Panc1 (cell line): ENCODE results near the gene COPS8. TPM values are rescaled to one million over a fixed set of nuclear protein-coding genes. Genes with fewer than 3 reads are reported as not detected.

Experiments used
- ATAC-seq: fragments of 200-7000 bp; cut with Tn5 transposase; 2 replicates; pipeline ENCODE4 v1.9.1; 2020; ENCODE audit warnings: mild to moderate bottlenecking, moderate library complexity
- BruUV-seq: library from RNA; stranded (reverse); fragments of 400-500 nt; replicated peaks from 2 replicates; lab custom pipeline; 2021; lab: Mats Ljungman, UMichigan
- CTCF ChIA-PET: fragments of 300-600 bp; sonication (Branson Sonifier 250); formaldehyde crosslinking; loops from one replicate; lab custom pipeline; 2022; ENCODE audit warnings: antibody characterized with exemption; lab: Charles Lee
- POLR2A ChIA-PET: fragments of 300-600 bp; sonication (Branson Sonifier 250); formaldehyde crosslinking; loops from one replicate; lab custom pipeline; 2022; ENCODE audit warnings: antibody characterized with exemption; lab: Charles Lee
- DNase-seq: peaks from one replicate; pipeline ENCODE4 v3.0.0-alpha.2; 2010; ENCODE audit warnings: low read depth, low spot score
- H3K27ac ChIP-seq: 2 replicates; pipeline ENCODE4 v1.5.1; 2011; ENCODE audit warnings: mild to moderate bottlenecking, low read length, inconsistent platforms
- H3K27me3 ChIP-seq: fragments of 200-500 bp; sonication (Bioruptor generic); 2 replicates; pipeline ENCODE4 v1.6.0; 2014; ENCODE audit warnings: low read length, inconsistent platforms; ENCODE audit not compliant: control insufficient read depth, insufficient read depth
- H3K36me3 ChIP-seq: fragments of 200-500 bp; sonication (Bioruptor generic); 2 replicates; pipeline ENCODE4 v1.5.1; 2014; ENCODE audit warnings: inconsistent platforms, mild to moderate bottlenecking, low read length, moderate library complexity; ENCODE audit not compliant: control insufficient read depth, insufficient read depth
- H3K4me1 ChIP-seq: 2 replicates; pipeline ENCODE4 v1.5.1; 2011; ENCODE audit warnings: inconsistent platforms, mild to moderate bottlenecking, low read length, moderate library complexity; ENCODE audit not compliant: control insufficient read depth, insufficient read depth
- H3K4me3 ChIP-seq, 2 experiments: 2 replicates each; pipeline ENCODE4 v1.5.1; 2011 to 2012; ENCODE audit warnings: low read depth in 2 of 2, low read length in 2 of 2, mild to moderate bottlenecking in 2 of 2, inconsistent platforms in 1 of 2, moderate library complexity in 1 of 2
- H3K9me3 ChIP-seq: fragments of 200-500 bp; sonication (Bioruptor generic); 2 replicates; pipeline ENCODE4 v1.5.1; 2014; ENCODE audit warnings: low read depth, mild to moderate bottlenecking, inconsistent platforms, low read length, moderate library complexity; ENCODE audit not compliant: control insufficient read depth, insufficient read depth
- CTCF ChIP-seq: fragments of 450-650 bp; IDR thresholded peaks from 2 replicates; pipeline ENCODE4 v1.5.1; 2017; ENCODE audit warnings: mild to moderate bottlenecking
- POLR2AphosphoS5 ChIP-seq: IDR thresholded peaks from 2 replicates; pipeline ENCODE4 v1.6.1; 2012; ENCODE audit warnings: mild to moderate bottlenecking, low read depth, low read length, moderate library complexity
- REST ChIP-seq, 2 experiments: IDR thresholded peaks; 2 replicates each; pipeline ENCODE4 v1.6.1; 2011 to 2012; ENCODE audit warnings: low read depth in 2 of 2, control low read depth in 1 of 2, low read length in 1 of 2, mild to moderate bottlenecking in 1 of 2, moderate library complexity in 1 of 2; ENCODE audit not compliant: insufficient read depth in 1 of 2
- SIN3A ChIP-seq: IDR thresholded peaks from 2 replicates; pipeline ENCODE4 v1.6.1; 2012; ENCODE audit warnings: low read depth, mild to moderate bottlenecking, low read length, moderate library complexity, borderline replicate concordance; ENCODE audit not compliant: insufficient read depth
- TCF7L2 ChIP-seq: IDR thresholded peaks from 2 replicates; pipeline ENCODE4 v1.6.1; 2011; ENCODE audit warnings: mild to moderate bottlenecking, low read depth, low read length, inconsistent platforms
- in situ Hi-C: cut with HindIII; loops from 2 replicates; pipeline ENCODE4 v1.10.0; 2016; ENCODE audit warnings: low sequenced_read_pairs, low pct_unique_long_range_greater_than_20kb
- intact Hi-C: fragments of 100-400 bp; cut with micrococcal nuclease; formaldehyde crosslinking; loops from one replicate; pipeline ENCODE4 v1.10.0; 2022; ENCODE audit not compliant: unreplicated experiment
- total RNA-seq: library from RNA; stranded (reverse); gene quantifications from one replicate; pipeline ENCODE4 v1.2.1, GENCODE V29; 2021; ENCODE audit not compliant: unreplicated experiment

The COPS8 gene
- total RNA-seq, 1 experiment from 2014 or later = 57.9 TPM

GRCh38 chr2:237140689-237141285 lies 55.1 kb downstream of the COPS8 start:
- no peaks in the 10 kb centered on the region for H3K27me3 ChIP-seq
- ChIA-PET CTCF (no interaction called here), POLR2A (no interaction called here)
- DNase-seq = no peak
- intact Hi-C loops (no loop called here), in situ Hi-C loops (no loop called here)
- peaks cover 7% of the 10 kb centered on the region; the same call in 1 of the 2 replicates for H3K9me3 ChIP-seq
- no peak overlapping the region for H3K4me3 ChIP-seq
- no peaks in the 10 kb centered on the region for H3K4me1 ChIP-seq
- no peak for ATAC-seq
- no TSS peak for BruUV-seq
- TF ChIP-seq TCF7L2 = no peak
- TF ChIP-seq CTCF = no peak
- TF ChIP-seq SIN3A = no peak
- TF ChIP-seq POLR2AphosphoS5 = no peak
- no peak for TF ChIP-seq REST (IDR thresholded peaks at IDR 0.05; ENCODE audit: insufficient read depth in 1 of 2, low read depth in 2 of 2, low read length in 1 of 2)
- H3K27ac ChIP-seq = no peak overlapping the region
- H3K36me3 ChIP-seq = no peaks in the 10 kb centered on the region

- in situ Hi-C loops (no loop called here), intact Hi-C loops (no loop called here)
- Histone ChIP-seq H3K27me3 (no peaks in the 10 kb centered on the region), H3K4me1 (no peaks in the 10 kb centered on the region), H3K4me3 (no peak overlapping the region), H3K27ac (no peak overlapping the region), H3K36me3 (no peaks in the 10 kb centered on the region), H3K9me3 (peaks cover 15% of the 10 kb centered on the region; the same call in 1 of the 2 replicates)
- CTCF ChIA-PET = no interaction called here
- POLR2A ChIA-PET = no interaction called here
- DNase-seq (no peak), ATAC-seq (no peak)
- TF ChIP-seq CTCF (no peak), POLR2AphosphoS5 (no peak), SIN3A (no peak), REST (IDR thresholded peaks at IDR 0.05; ENCODE audit: insufficient read depth in 1 of 2, low read depth in 2 of 2, low read length in 1 of 2) (no peak), TCF7L2 (no peak)
- no TSS peak for BruUV-seq
These were observed 55.9 kb downstream of the COPS8 start for GRCh38 chr2:237141571-237142051.
